ENCODE results near the gene PSMG1. TPM values are rescaled to one million over a fixed set of nuclear protein-coding genes. Genes with fewer than 3 reads are reported as not detected.

The PSMG1 gene
- total and polyA plus RNA-seq, 2 of the 8 experiments (the other 6 are each of a cell fraction or from before 2014, with no cell fraction given) = 50.7 to 93.7 TPM

GRCh38 chr21:39186676-39187075, 3.4 kb upstream of the PSMG1 start:
- Histone ChIP-seq H3K27ac (ENCODE audit: low read depth, low read length) (no peak overlapping the region), H2BK12ac (ENCODE audit: low read depth, low read length) (no peak overlapping the region), H4K20me1 (replicated peaks in 1 of 2; ENCODE audit: control insufficient read depth in 1 of 2, insufficient read depth in 2 of 2, low read length in 2 of 2) (peaks cover 0 to 6% of the 10 kb centered on the region in 2 experiments), H3K79me1 (ENCODE audit: low read depth, low read length) (0 out of 2 replicates have a peak, but pooled peaks cover 3% of the 10 kb centered on the region), H2BK5ac (ENCODE audit: low read depth, low read length) (no peak overlapping the region), H3K9me3 (ENCODE audit: insufficient read depth in 2 of 2, low read depth in 1 of 2, low read length in 1 of 2) (no peaks in the 10 kb centered on the region), H2AK5ac (ENCODE audit: low read depth, low read length) (no peak overlapping the region), H3K23ac (ENCODE audit: insufficient read length) (no peak overlapping the region), H3K79me2 (ENCODE audit: control insufficient read depth in 1 of 2, insufficient read depth in 2 of 2, low read length in 2 of 2) (peaks cover 0 to 12% of the 10 kb centered on the region in 2 experiments; a peak in 3 of 4 replicates), H3K4ac (replicated peaks; ENCODE audit: insufficient read length, low read depth, low read length) (no peak overlapping the region), H3K23me2 (ENCODE audit: low read depth, low read length) (peaks cover 7% of the 10 kb centered on the region; the same call in 1 of the 2 replicates), H3K14ac (ENCODE audit: insufficient read length) (no peak overlapping the region), H4K8ac (ENCODE audit: extremely low read depth, insufficient read depth, low read length) (no peak overlapping the region), H3K56ac (replicated peaks; ENCODE audit: insufficient read length, low read depth, low read length) (no peak overlapping the region), H3K4me3 (ENCODE audit: extremely low read depth in 1 of 4, insufficient read depth in 2 of 4, low read depth in 3 of 4, low read length in 4 of 4) (no peak overlapping the region), H4K5ac (ENCODE audit: insufficient read length, low read depth, low read length) (no peak overlapping the region), H3K27me3 (replicated peaks in 1 of 4; ENCODE audit: control insufficient read depth in 3 of 4, extremely low read depth in 1 of 4, insufficient read depth in 3 of 4, low read length in 3 of 4) (no peaks in the 10 kb centered on the region), H4K91ac (replicated peaks; ENCODE audit: insufficient read length, low read length) (no peak overlapping the region), H3K4me2 (ENCODE audit: insufficient read depth in 1 of 2, low read depth in 2 of 2, low read length in 2 of 2) (no peak overlapping the region), H2BK120ac (replicated peaks; ENCODE audit: low read depth, low read length) (no peak overlapping the region), H3K18ac (ENCODE audit: extremely low read depth, low read length) (no peak overlapping the region), H2AFZ (ENCODE audit: low read length) (no peak overlapping the region), H3K4me1 (replicated peaks in 1 of 4; ENCODE audit: control insufficient read depth in 3 of 4, insufficient read depth in 4 of 4, low read length in 3 of 4) (peaks cover 0 to 5% (median 3%) of the 10 kb centered on the region in 4 experiments; a peak in 4 of 7 replicates), H3K9ac (replicated peaks in 1 of 4; ENCODE audit: extremely low read depth in 1 of 4, low read depth in 3 of 4, low read length in 3 of 4) (no peak overlapping the region), H2BK20ac (ENCODE audit: low read length) (no peak overlapping the region), H2BK15ac (ENCODE audit: low read length) (no peak overlapping the region), H3K36me3 (ENCODE audit: control insufficient read depth in 2 of 4, insufficient read depth in 4 of 4, low read length in 3 of 4) (0 out of 8 replicates have a peak, but pooled peaks cover 0 to 3% (median 0%) of the 10 kb centered on the region in 4 experiments)
- ChIA-PET CTCF (ENCODE audit: partially characterized antibody) (no interaction called here), POLR2A (ENCODE audit: partially characterized antibody) (no interaction called here)
- TF ChIP-seq RXRA (IDR thresholded peaks at IDR 0.05; ENCODE audit: insufficient read depth, low read depth, low read length) = no peak
- no peak for TF ChIP-seq KDM1A (IDR thresholded peaks at IDR 0.05; ENCODE audit: borderline replicate concordance, low read length)
- FAIRE-seq (no peak), DNase-seq (ENCODE audit: low read depth in 1 of 2, low spot score in 2 of 2) (no peak)

Measured in H1 (cell line).